GM10248 (cell line): Measurements from ENCODE around the gene NFIA.

Experiments used
- CTCF ChIA-PET: fragments of 300-600 bp; sonication (Branson Sonifier 250); formaldehyde crosslinking; extraction: SDS; loops from one replicate; lab custom pipeline; 2021; ENCODE audit warnings: antibody characterized with exemption; lab: Yijun Ruan, JAX
- POLR2A ChIA-PET: fragments of 350-650 bp; sonication (Branson Sonifier 250); formaldehyde crosslinking; extraction: SDS; loops from one replicate; lab custom pipeline; 2020; ENCODE audit warnings: antibody characterized with exemption; lab: Yijun Ruan, JAX
- DNase-seq: peaks from one replicate; pipeline ENCODE4 v3.0.0; 2012; ENCODE audit errors: extremely low spot score
- CTCF ChIP-seq: IDR thresholded peaks from 2 replicates; pipeline ENCODE4 v1.5.1; 2012; ENCODE audit warnings: mild to moderate bottlenecking, low read depth; ENCODE audit errors: extremely low read depth, missing control alignments, control extremely low read depth

Gene NFIA

GRCh38 chr1:61343734-61344420, 261.5 kb downstream of the NFIA start:
- POLR2A ChIA-PET = no interaction called here
- no peak for DNase-seq
- CTCF ChIA-PET = no interaction called here
- no peak for TF ChIP-seq CTCF

GRCh38 chr1:61344696-61345095, 262.3 kb downstream of the NFIA start:
- CTCF ChIA-PET = no interaction called here
- DNase-seq = no peak
- no peak for TF ChIP-seq CTCF
- POLR2A ChIA-PET = no interaction called here

GRCh38 chr1:61348025-61348665, 265.8 kb downstream of the NFIA start:
- TF ChIP-seq CTCF = no peak

DNA sequence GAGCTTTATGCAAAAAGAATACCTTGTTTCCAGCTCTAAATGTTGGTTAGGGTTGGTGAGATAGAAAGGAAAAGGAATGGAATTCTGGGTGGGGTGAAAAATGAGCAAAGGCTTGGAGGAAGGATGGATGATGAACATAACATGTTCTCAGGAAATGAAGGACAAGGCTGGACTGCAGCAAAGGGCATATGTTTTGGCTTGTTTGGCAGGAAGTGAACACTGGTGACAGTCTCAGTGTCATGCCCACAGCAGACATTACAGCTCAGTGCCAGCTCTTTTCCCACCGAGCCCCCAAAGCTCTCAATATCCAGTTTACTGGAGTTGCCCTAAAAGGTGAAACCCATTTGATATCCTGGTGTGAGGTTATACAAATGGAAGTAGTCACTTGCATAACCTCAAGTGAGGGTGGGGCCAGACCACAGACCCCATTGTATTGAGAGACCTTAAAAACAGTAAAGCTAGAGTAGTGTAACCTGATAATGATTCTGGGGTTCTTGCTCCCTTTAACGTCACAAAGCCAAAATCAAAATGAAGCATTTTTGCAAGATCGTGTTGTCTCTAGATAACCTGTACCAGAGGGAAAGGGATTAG, 270.6 kb downstream of the NFIA start:
- no peak for DNase-seq
- CTCF ChIA-PET = interaction anchor here (1.5 kb wide), 1 partner anchor 303 kb away, joined by 3 read pairs; no protein-coding TSS in a partner anchor
- POLR2A ChIA-PET = no interaction called here
- TF ChIP-seq CTCF = no peak

More at GRCh38 chr1:61348025-61348665, 265.8 kb downstream of the NFIA start:
- CTCF ChIA-PET = interaction anchor here (1.4 kb wide), 1 partner anchor 157 kb away, joined by 3 read pairs; no protein-coding TSS in a partner anchor
- POLR2A ChIA-PET = no interaction called here
- no peak for DNase-seq

- no peak for DNase-seq
- POLR2A ChIA-PET = no interaction called here
- CTCF ChIA-PET = interaction anchor here (1.1 to 1.5 kb wide), 2 partner anchors 28 to 304 kb away, joined by 3 read pairs; no protein-coding TSS in a partner anchor
These were observed 271.5 kb downstream of the NFIA start for GRCh38 chr1:61353797-61354406.

More at GRCh38 chr1:61353797-61354406, 271.5 kb downstream of the NFIA start:
- TF ChIP-seq CTCF = no peak
